MM.1S (cell line): Measurements from ENCODE around the gene SHFL.

Experiments used
- CTCF ChIP-seq: fragments of 300-600 bp; sonication (generic); IDR thresholded peaks from 2 replicates; pipeline ENCODE4 v1.5.1; 2016; ENCODE audit warnings: antibody characterized with exemption, low read length, mixed read lengths
- EZH2 ChIP-seq: fragments of 300-600 bp; sonication (generic); optimal IDR thresholded peaks from 2 replicates; pipeline ENCODE3; 2017; ENCODE audit warnings: low read depth, mild to moderate bottlenecking, antibody characterized with exemption, low read length, mixed read lengths

DNA sequence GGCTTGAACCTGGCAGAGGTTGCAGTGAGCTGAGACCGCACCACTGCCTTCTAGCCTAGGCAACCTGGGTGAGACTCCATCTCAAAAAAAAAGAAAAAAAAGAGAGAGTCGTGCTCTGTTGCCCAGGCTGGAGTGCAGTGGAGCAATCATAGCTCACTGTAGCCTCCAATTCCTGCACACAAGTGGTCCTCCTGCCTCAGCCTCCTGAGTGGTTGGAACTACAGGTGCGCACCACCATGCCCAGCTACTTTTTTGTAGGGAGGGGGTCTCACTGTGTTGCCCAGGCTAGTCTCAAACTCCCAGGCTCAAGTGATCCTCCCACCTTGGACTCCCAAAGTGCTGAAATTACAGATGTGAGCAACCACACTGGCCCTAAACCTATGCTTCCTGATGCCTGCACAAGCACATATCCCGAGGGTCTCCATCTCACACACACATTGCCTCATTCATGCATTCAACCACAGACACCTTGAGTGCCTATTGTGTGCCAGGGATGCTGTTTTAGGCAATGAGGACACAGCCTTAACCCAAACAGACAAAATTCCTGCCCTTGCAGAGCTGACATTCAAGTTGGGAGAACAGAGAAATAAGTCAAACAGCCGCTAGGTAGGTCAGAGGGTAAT, 14.2 kb downstream of the SHFL start:
- no peak for TF ChIP-seq CTCF
- TF ChIP-seq EZH2 = no peak
